AG04450 (cell line): ENCODE measurements around the gene ZNF622. TPM values are rescaled to one million over a fixed set of nuclear protein-coding genes. Genes with fewer than 3 reads are reported as not detected.

Source experiments
- CTCF ChIA-PET: fragments of 300-600, 350-600 bp; formaldehyde crosslinking; extraction: SDS; loops from one replicate; lab custom pipeline; 2022; ENCODE audit warnings: antibody characterized with exemption, inconsistent platforms; lab: Charles Lee
- POLR2A ChIA-PET: fragments of 350-600 bp; formaldehyde crosslinking; extraction: SDS; loops from one replicate; lab custom pipeline; 2021; ENCODE audit warnings: antibody characterized with exemption, inconsistent platforms; lab: Yijun Ruan, JAX
- DNase-seq: peaks from one replicate; pipeline ENCODE4 v3.0.0-alpha.2; 2011; ENCODE audit warnings: low read depth, low spot score
- H3K27ac ChIP-seq: one replicate; pipeline ENCODE4 v1.5.1; 2012; ENCODE audit warnings: low read depth, low read length, control low read depth
- H3K27me3 ChIP-seq: one replicate; pipeline ENCODE4 v1.6.0; 2012; ENCODE audit warnings: low read length; ENCODE audit not compliant: control insufficient read depth, insufficient read depth
- H3K4me3 ChIP-seq: 2 replicates; pipeline ENCODE4 v1.5.1; 2011; ENCODE audit warnings: mild to moderate bottlenecking, low read depth, low read length, control low read depth
- H3K9me3 ChIP-seq: 2 replicates; pipeline ENCODE4 v1.5.1; 2012; ENCODE audit warnings: low read length; ENCODE audit not compliant: control insufficient read depth, insufficient read depth
- CTCF ChIP-seq: IDR thresholded peaks from 2 replicates; pipeline ENCODE4 v1.5.1; 2011; ENCODE audit warnings: low read depth, low read length, control low read depth, inconsistent platforms
- polyA plus RNA-seq: library from polyadenylated mRNA; depleted of rRNA; stranded (reverse); fragments of >200 nt; gene quantifications from 2 replicates; pipeline ENCODE4 v1.2.3, GENCODE V29; 2011

The ZNF622 gene
- polyA plus RNA-seq, 1 experiment = 21.5 TPM

GRCh38 chr5:16471387-16471786 is 5.8 kb upstream of the ZNF622 start:
- Histone ChIP-seq H3K4me3 (no peak overlapping the region), H3K27me3 (no peaks in the 10 kb centered on the region), H3K27ac (no peak overlapping the region), H3K9me3 (no peaks in the 10 kb centered on the region)
- CTCF ChIA-PET = interaction anchor here (1.0 to 5.5 kb wide), 3 partner anchors 13 to 79 kb away, joined by 3 to 22 read pairs (median 4); no protein-coding TSS in a partner anchor
- POLR2A ChIA-PET = no interaction called here
- no peak for TF ChIP-seq CTCF
- DNase-seq = no peak

GRCh38 chr5:16467363-16468219 is 2.0 kb upstream of the ZNF622 start:
- POLR2A ChIA-PET = no interaction called here
- no peak for TF ChIP-seq CTCF
- no peak overlapping the region; the same call in 1 of the 2 replicates for H3K4me3 ChIP-seq

DNA sequence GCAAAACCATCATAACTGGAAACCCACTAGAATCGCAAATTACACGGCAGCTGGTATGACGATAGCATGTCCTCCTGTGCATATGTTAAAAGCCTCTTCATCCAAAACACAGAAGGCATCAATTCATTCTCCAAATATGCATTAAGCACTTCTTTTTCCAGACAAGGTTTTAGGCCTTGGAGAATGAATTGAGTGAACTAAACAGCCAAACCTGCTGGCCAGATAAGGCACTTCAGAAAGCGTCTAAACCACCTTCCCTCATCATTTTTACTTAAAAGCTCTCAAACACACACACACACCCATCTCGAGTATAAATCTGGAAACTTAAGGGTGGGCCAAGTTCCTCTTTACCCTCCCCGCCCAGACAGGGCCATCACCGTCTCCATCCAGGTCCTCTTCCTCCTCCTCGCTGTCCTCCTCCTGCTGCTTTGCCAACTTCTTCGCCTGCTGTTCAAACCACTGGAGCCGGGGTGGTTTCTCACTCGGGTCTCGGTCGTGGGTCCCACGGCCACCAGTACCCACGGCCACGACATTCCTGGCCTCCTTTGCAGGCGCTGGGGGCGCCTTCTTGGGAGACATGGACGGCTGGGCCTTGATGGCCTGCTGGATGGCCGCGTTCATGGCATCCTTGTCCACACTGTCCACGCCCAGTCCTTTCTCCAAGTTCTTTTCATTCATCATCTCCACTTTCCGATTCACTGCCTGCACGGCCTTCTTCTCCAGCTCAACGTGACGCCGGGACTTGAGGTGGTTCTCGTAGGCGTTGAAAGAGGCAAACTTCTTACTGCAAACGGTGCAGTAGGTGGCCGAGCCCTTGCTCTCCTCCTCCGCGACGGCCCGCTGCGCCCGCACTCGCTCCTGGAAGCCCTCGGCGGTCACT is 696 bp downstream of the ZNF622 start:
- Histone ChIP-seq H3K27ac (no peak overlapping the region), H3K9me3 (peaks cover 9% of the 10 kb centered on the region; the same call in 1 of the 2 replicates), H3K4me3 (peak overlapping the region; percentile 92), H3K27me3 (no peaks in the 10 kb centered on the region)
- TF ChIP-seq CTCF = peak; percentile 29
- DNase-seq = no peak
- ChIA-PET POLR2A (no interaction called here), CTCF (interaction anchor here (0.6 to 3.1 kb wide), 3 partner anchors 9 to 458 kb away, joined by 3 to 12 read pairs (median 5); no protein-coding TSS in a partner anchor)

More at GRCh38 chr5:16467363-16468219, 2.0 kb upstream of the ZNF622 start:
- H3K9me3 ChIP-seq = peaks cover 9% of the 10 kb centered on the region; the same call in 1 of the 2 replicates
- H3K27me3 ChIP-seq = no peaks in the 10 kb centered on the region
- CTCF ChIA-PET = interaction anchor here (1.0 to 5.5 kb wide), 2 partner anchors 12 to 307 kb away, joined by 3 to 22 read pairs; no protein-coding TSS in a partner anchor
- no peak overlapping the region for H3K27ac ChIP-seq
- peak; percentile 16 for DNase-seq

- Histone ChIP-seq H3K27ac (no peak overlapping the region), H3K4me3 (peak overlapping the region; percentile 92)
- DNase-seq = no peak
Observed at GRCh38 chr5:16464231-16464630, 1.4 kb downstream of the ZNF622 start.

More at GRCh38 chr5:16464231-16464630, 1.4 kb downstream of the ZNF622 start:
- ChIA-PET CTCF (interaction anchor here (0.6 to 3.1 kb wide), 5 partner anchors 8 to 725 kb away, joined by 3 to 12 read pairs (median 3); no protein-coding TSS in a partner anchor), POLR2A (no interaction called here)
- no peaks in the 10 kb centered on the region for H3K27me3 ChIP-seq
- TF ChIP-seq CTCF = no peak
- peaks cover 9% of the 10 kb centered on the region; the same call in 1 of the 2 replicates for H3K9me3 ChIP-seq
